MM.1S (cell line): Measurements from ENCODE around the gene TNKS2.

Experiments used
- EZH2 ChIP-seq: fragments of 300-600 bp; sonication (generic); optimal IDR thresholded peaks from 2 replicates; pipeline ENCODE3; 2017; ENCODE audit warnings: low read depth, mild to moderate bottlenecking, antibody characterized with exemption, low read length, mixed read lengths
- EZH2phosphoT487 ChIP-seq: fragments of 300-600 bp; sonication (generic); IDR thresholded peaks from 2 replicates; pipeline ENCODE4 v1.6.1; 2018; ENCODE audit warnings: antibody characterized with exemption, low read length
- TF ChIP-seq, protein P1 (sequence below): fragments of 300-600 bp; sonication (generic); IDR thresholded peaks from 2 replicates; pipeline ENCODE4 v1.5.1; 2016; ENCODE audit warnings: antibody characterized with exemption, low read length, mixed read lengths

DNA sequence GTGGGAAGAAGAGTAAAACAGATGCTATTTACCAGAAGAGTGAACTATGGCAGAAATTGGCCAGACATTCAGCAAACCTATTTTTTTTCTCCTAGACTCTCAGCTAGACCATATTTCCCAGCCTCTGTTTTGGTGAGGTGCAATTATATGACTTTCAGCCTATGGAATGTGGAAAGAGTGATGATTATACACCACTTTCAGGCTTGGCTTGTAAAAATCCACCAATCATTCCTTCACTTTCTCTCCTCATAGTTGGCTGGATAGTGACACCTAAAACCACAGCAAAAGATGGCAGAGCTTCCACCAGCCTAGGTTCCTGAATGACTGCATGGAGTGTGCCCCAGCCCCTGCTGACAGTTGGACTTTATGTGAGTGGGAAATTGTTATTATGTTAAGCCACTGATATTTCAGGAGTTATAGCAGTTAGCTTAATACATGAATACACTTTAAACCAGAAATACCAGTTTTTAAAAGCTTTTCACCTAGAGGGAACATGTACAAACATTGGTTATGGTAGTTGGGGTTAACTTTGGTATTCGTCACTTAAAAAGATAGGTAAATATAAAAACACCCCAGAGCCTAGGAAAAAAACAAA lies 19.1 kb upstream of the TNKS2 start:
- TF ChIP-seq EZH2 = no peak
- TF ChIP-seq, protein P1, sequence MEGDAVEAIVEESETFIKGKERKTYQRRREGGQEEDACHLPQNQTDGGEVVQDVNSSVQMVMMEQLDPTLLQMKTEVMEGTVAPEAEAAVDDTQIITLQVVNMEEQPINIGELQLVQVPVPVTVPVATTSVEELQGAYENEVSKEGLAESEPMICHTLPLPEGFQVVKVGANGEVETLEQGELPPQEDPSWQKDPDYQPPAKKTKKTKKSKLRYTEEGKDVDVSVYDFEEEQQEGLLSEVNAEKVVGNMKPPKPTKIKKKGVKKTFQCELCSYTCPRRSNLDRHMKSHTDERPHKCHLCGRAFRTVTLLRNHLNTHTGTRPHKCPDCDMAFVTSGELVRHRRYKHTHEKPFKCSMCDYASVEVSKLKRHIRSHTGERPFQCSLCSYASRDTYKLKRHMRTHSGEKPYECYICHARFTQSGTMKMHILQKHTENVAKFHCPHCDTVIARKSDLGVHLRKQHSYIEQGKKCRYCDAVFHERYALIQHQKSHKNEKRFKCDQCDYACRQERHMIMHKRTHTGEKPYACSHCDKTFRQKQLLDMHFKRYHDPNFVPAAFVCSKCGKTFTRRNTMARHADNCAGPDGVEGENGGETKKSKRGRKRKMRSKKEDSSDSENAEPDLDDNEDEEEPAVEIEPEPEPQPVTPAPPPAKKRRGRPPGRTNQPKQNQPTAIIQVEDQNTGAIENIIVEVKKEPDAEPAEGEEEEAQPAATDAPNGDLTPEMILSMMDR = no peak
- TF ChIP-seq EZH2phosphoT487 = no peak
